Ishikawa (cell line): ENCODE results near the gene RGL1.

Source experiments
- CREB1 ChIP-seq: IDR thresholded peaks from 2 replicates; pipeline ENCODE4 v1.6.1; 2012; ENCODE audit warnings: low read depth
- EGR1 ChIP-seq: IDR thresholded peaks from 2 replicates; pipeline ENCODE4 v1.6.1; 2012
- EP300 ChIP-seq: IDR thresholded peaks from 2 replicates; pipeline ENCODE4 v1.6.1; 2012; ENCODE audit warnings: borderline replicate concordance
- MAX ChIP-seq: IDR thresholded peaks from 2 replicates; pipeline ENCODE4 v1.6.1; 2012
- RAD21 ChIP-seq: IDR thresholded peaks from 2 replicates; pipeline ENCODE4 v1.6.1; 2012; ENCODE audit warnings: low read depth
- REST ChIP-seq: IDR thresholded peaks from 2 replicates; pipeline ENCODE4 v1.6.1; 2012; ENCODE audit warnings: low read depth, mild to moderate bottlenecking
- TAF1 ChIP-seq: IDR thresholded peaks from 2 replicates; pipeline ENCODE4 v1.6.1; 2012; ENCODE audit warnings: low read depth, mild to moderate bottlenecking
- TCF12 ChIP-seq: IDR thresholded peaks from 2 replicates; pipeline ENCODE4 v1.6.1; 2012; ENCODE audit warnings: low read depth
- TEAD4 ChIP-seq: IDR thresholded peaks from 2 replicates; pipeline ENCODE4 v1.6.1; 2012
- YY1 ChIP-seq: IDR thresholded peaks from 2 replicates; pipeline ENCODE4 v1.6.1; 2012; ENCODE audit warnings: low read depth

DNA sequence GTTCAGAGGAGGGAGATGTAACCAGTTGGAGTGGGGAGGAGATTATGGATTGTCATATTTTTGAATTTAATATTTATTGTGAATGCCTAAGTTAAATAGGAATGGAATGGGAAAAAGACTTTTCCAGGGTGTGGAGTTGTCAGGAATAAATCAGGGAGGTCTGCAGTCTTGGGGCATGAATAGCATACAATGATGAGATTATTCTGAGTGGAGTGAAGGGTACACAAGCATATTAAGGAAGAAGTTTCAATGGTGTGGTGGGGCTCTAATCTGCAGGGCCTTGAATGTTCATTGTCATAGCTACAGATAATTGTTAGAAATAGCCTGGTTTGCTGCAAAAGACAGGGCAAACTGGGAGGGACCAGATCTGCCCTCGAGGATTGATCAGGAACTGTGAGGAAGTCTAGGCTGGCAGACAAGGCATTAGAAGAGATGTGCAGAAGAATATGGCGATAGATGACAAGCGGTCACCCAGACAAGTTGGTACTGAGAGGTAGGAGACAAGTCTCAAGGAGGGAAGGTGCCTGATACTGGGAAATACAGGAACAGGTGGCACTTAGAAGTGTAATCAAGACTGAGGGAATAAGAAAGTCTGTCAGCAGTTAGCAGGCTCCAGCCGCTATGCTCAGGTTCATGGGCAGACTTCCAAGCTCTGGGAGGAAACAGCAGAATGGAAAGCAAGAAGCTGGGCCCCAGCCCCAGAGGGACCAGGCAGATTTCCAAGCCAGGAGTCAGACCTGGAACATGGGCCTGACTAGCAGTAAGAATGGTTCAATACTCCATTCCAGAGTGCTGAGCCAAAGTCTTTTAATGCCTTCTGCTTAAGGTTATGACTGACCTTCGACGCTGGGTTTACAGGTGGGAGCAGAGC lies 20.9 kb upstream of the RGL1 start:
- TF ChIP-seq CREB1 (no peak), EP300 (no peak), REST (no peak), YY1 (no peak), TCF12 (no peak), MAX (no peak), EGR1 (no peak), TEAD4 (no peak), TAF1 (no peak), RAD21 (no peak)
